CD14-positive monocyte (primary cell): Measurements from ENCODE around the gene BPI. TPM values are rescaled to one million over a fixed set of nuclear protein-coding genes. Genes with fewer than 3 reads are reported as not detected.

Source experiments
- DNase-seq, 3 donors: peaks; one replicate each; pipeline ENCODE4 v3.0.0-alpha.2; 2011 to 2022
- H2AFZ ChIP-seq: 2 replicates; pipeline ENCODE4 v1.6.0; 2012; ENCODE audit warnings: mild to moderate bottlenecking, low read depth, low read length, inconsistent platforms; ENCODE audit not compliant: insufficient read depth, poor library complexity, severe bottlenecking
- H3K27ac ChIP-seq, 2 donors: 1 replicate in 1 of 2; 2 replicates in 1 of 2; pipeline ENCODE4 v1.5.1; 2012 to 2013; ENCODE audit warnings: low read length in 2 of 2, control low read depth in 1 of 2, inconsistent platforms in 1 of 2, low read depth in 1 of 2, mild to moderate bottlenecking in 1 of 2
- H3K27me3 ChIP-seq, 2 donors: one replicate each; pipeline versions ENCODE4 v1.6.0 to v1.6.1; 2011 to 2013; ENCODE audit warnings: low read length in 2 of 2; ENCODE audit not compliant: control insufficient read depth in 2 of 2, insufficient read depth in 2 of 2
- H3K36me3 ChIP-seq, 2 donors: replicated peaks in 1 of 2; 1 replicate in 1 of 2; 2 replicates in 1 of 2; pipeline versions ENCODE4 v1.5.1 to v1.6.1; 2012 to 2013; ENCODE audit warnings: low read length in 2 of 2, control low read depth in 1 of 2, inconsistent platforms in 1 of 2, mild to moderate bottlenecking in 1 of 2; ENCODE audit not compliant: insufficient read depth in 2 of 2, control insufficient read depth in 1 of 2
- H3K4me1 ChIP-seq, 2 donors: 1 replicate in 1 of 2; 2 replicates in 1 of 2; pipeline versions ENCODE4 v1.5.1 to v1.6.1; 2012 to 2013; ENCODE audit warnings: low read length in 2 of 2, control low read depth in 1 of 2, inconsistent platforms in 1 of 2, mild to moderate bottlenecking in 1 of 2, moderate library complexity in 1 of 2; ENCODE audit not compliant: insufficient read depth in 2 of 2, control insufficient read depth in 1 of 2
- H3K4me2 ChIP-seq: replicated peaks from 2 replicates; pipeline ENCODE3; 2012; ENCODE audit warnings: low read length, moderate library complexity, mild to moderate bottlenecking; ENCODE audit not compliant: poor library complexity, severe bottlenecking; ENCODE audit errors: extremely low read depth
- H3K4me3 ChIP-seq, 3 experiments: fragments of 200-600 bp in 1 of 3; sonication (generic) in 1 of 3; replicated peaks in 1 of 3; 1 replicate in 2 of 3; 2 replicates in 1 of 3; pipeline ENCODE4 v1.5.1; 2011 to 2013; ENCODE audit warnings: low read length in 3 of 3, mild to moderate bottlenecking in 3 of 3, control low read depth in 2 of 3, low read depth in 2 of 3, inconsistent platforms in 1 of 3, moderate library complexity in 1 of 3
- H3K79me2 ChIP-seq: 2 replicates; pipeline ENCODE4 v1.6.0; 2012; ENCODE audit warnings: mild to moderate bottlenecking, control low read depth, inconsistent platforms, low read length, moderate library complexity; ENCODE audit not compliant: insufficient read depth
- H3K9ac ChIP-seq: 2 replicates; pipeline ENCODE4 v1.6.0; 2017; ENCODE audit warnings: low read length, mild to moderate bottlenecking; ENCODE audit not compliant: insufficient read depth, poor library complexity, severe bottlenecking
- H3K9me3 ChIP-seq, 2 donors: replicated peaks in 1 of 2; 1 replicate in 1 of 2; 2 replicates in 1 of 2; pipeline versions ENCODE4 v1.5.1 to v1.6.1; 2012 to 2013; ENCODE audit warnings: low read length in 2 of 2, control low read depth in 1 of 2; ENCODE audit not compliant: control insufficient read depth in 1 of 2, insufficient read depth in 1 of 2
- H4K20me1 ChIP-seq: 2 replicates; pipeline ENCODE4 v1.6.0; 2012; ENCODE audit warnings: mild to moderate bottlenecking, low read length, control low read depth, moderate library complexity; ENCODE audit not compliant: insufficient read depth
- H3K27ac Mint-ChIP-seq, 7 donors: one replicate each; pipeline ENCODE4 v1.8.0; 2020; ENCODE audit warnings: mild to moderate bottlenecking in 7 of 7, mixed read lengths in 7 of 7, moderate library complexity in 6 of 7, inconsistent platforms in 2 of 7
- H3K27me3 Mint-ChIP-seq, 3 donors: one replicate each; pipeline ENCODE4 v1.8.0; 2021 to 2022; ENCODE audit warnings: low read depth in 3 of 3, mild to moderate bottlenecking in 3 of 3, mixed read lengths in 3 of 3, moderate library complexity in 3 of 3, inconsistent platforms in 1 of 3
- H3K36me3 Mint-ChIP-seq, 2 donors: one replicate each; pipeline ENCODE4 v1.8.0; 2020; ENCODE audit warnings: mixed read lengths in 2 of 2, inconsistent platforms in 1 of 2, mild to moderate bottlenecking in 1 of 2
- H3K4me1 Mint-ChIP-seq: one replicate; pipeline ENCODE4 v1.8.0; 2020; ENCODE audit warnings: mild to moderate bottlenecking, mixed read lengths
- H3K4me3 Mint-ChIP-seq, 2 donors: one replicate each; pipeline ENCODE4 v1.8.0; 2020; ENCODE audit warnings: mild to moderate bottlenecking in 2 of 2, mixed read lengths in 2 of 2, moderate library complexity in 1 of 2
- H3K9me3 Mint-ChIP-seq, 7 donors: one replicate each; pipeline ENCODE4 v1.8.0; 2020 to 2022; ENCODE audit warnings: mixed read lengths in 7 of 7, mild to moderate bottlenecking in 6 of 7, moderate library complexity in 6 of 7, inconsistent platforms in 2 of 7
- CTCF ChIP-seq: fragments of 200-600 bp; IDR thresholded peaks from one replicate; pipeline ENCODE4 v1.8.0; 2022; ENCODE audit warnings: antibody characterized with exemption, mild to moderate bottlenecking
- WGBS: methylation state at CpG from one replicate; pipeline ENCODE4 v1.1.5; 2013; ENCODE audit warnings: missing lambda C conversion rate; ENCODE audit not compliant: insufficient coverage; 5-methylcytosine and 5-hydroxymethylcytosine counted together
- intact Hi-C, 2 donors: fragments of 100-400 bp; cut with micrococcal nuclease; formaldehyde crosslinking; loops; one replicate each; pipeline versions ENCODE4 v1.15.0 to v1.15.1; 2023
- polyA plus RNA-seq, 3 donors: library from polyadenylated mRNA; depleted of rRNA in 1 of 3; unstranded in 2 of 3; stranded (reverse) in 1 of 3; fragments of 300-500 nt in 2 of 3; fragments of >200 nt in 1 of 3; fragmentation: Illumina TruSeq in 2 of 3; gene quantifications; 1 replicate in 2 of 3; 2 replicates in 1 of 3; pipeline ENCODE4 v1.2.3, GENCODE V29; 2012 to 2021

The BPI gene
- polyA plus RNA-seq, 3 donors = 8.2 to 9.0 (median 8.7) TPM

GRCh38 chr20:38297916-38298674 is 5.9 kb upstream of the BPI start:
- H2AFZ ChIP-seq = peak overlapping the region; percentile 70
- H3K27me3 Mint-ChIP-seq = peaks cover 3 to 5% (median 4%) of the 10 kb centered on the region in 3 donors

GRCh38 chr20:38298768-38299288 is 5.1 kb upstream of the BPI start:
- Mint-ChIP-seq H3K27me3 (peaks cover 2 to 7% (median 3%) of the 10 kb centered on the region in 3 donors), H3K27ac (peak overlapping the region; percentile 90 to 98 (median 96)), H3K4me1 (peaks cover 92% of the 10 kb centered on the region), H3K9me3 (no peaks in the 10 kb centered on the region), H3K36me3 (no peaks in the 10 kb centered on the region), H3K4me3 (peak overlapping the region; percentile 20 to 46)
- H3K4me2 ChIP-seq = peak overlapping the region; percentile 33
- H3K27ac ChIP-seq = peak overlapping the region; percentile 88 to 89
- H3K4me3 ChIP-seq = no peak overlapping the region
- no peaks in the 10 kb centered on the region for H3K27me3 ChIP-seq
- no peaks in the 10 kb centered on the region for H3K79me2 ChIP-seq
- no peaks in the 10 kb centered on the region for H3K9me3 ChIP-seq
- intact Hi-C loops = no loop called here
- peaks cover 87 to 91% of the 10 kb centered on the region in 2 donors for H3K4me1 ChIP-seq
- peak overlapping the region; percentile 70 for H2AFZ ChIP-seq
- WGBS = 2% methylated on average over 13 of the region's 13 CpGs
- TF ChIP-seq CTCF = no peak
- peak; percentile 89 to 91 (median 90) for DNase-seq
- peak overlapping the region; percentile 28 for H3K9ac ChIP-seq
- no peaks in the 10 kb centered on the region for H3K36me3 ChIP-seq
- no peaks in the 10 kb centered on the region for H4K20me1 ChIP-seq

More at GRCh38 chr20:38297916-38298674, 5.9 kb upstream of the BPI start:
- Histone ChIP-seq H3K36me3 (no peaks in the 10 kb centered on the region), H3K9me3 (no peaks in the 10 kb centered on the region), H3K4me3 (no peak overlapping the region), H3K27ac (peak overlapping the region; percentile 88 to 89), H3K4me2 (peak overlapping the region; percentile 14), H3K4me1 (peaks cover 87 to 91% of the 10 kb centered on the region in 2 donors), H4K20me1 (no peaks in the 10 kb centered on the region), H3K27me3 (no peaks in the 10 kb centered on the region), H3K9ac (peak overlapping the region; percentile 28), H3K79me2 (no peaks in the 10 kb centered on the region)
- WGBS = 90% methylated on average over 6 of the region's 7 CpGs
- DNase-seq = no peak
- Mint-ChIP-seq H3K27ac (peak overlapping the region; percentile 90 to 98 (median 96)), H3K36me3 (no peaks in the 10 kb centered on the region), H3K4me1 (peaks cover 91% of the 10 kb centered on the region), H3K4me3 (no peak overlapping the region), H3K9me3 (no peaks in the 10 kb centered on the region)
- no peak for TF ChIP-seq CTCF
- intact Hi-C loops = no loop called here
